HepG2 (cell line): Measurements from ENCODE around the gene TSSK6. TPM values are rescaled to one million over a fixed set of nuclear protein-coding genes. Genes with fewer than 3 reads are reported as not detected.

Experiments
- BRCA1 ChIP-seq: sonication (generic); formaldehyde crosslinking; IDR thresholded peaks from 2 replicates; pipeline ENCODE4 v1.4.0; 2020; ENCODE audit warnings: missing genetic modification reagents
- ELF1 ChIP-seq: sonication (generic); formaldehyde crosslinking; IDR thresholded peaks from 2 replicates; pipeline ENCODE4 v1.4.0; 2020; ENCODE audit warnings: missing genetic modification reagents
- FLYWCH1 ChIP-seq: sonication (generic); formaldehyde crosslinking; IDR thresholded peaks from 2 replicates; pipeline ENCODE4 v1.8.1; 2023; ENCODE audit warnings: mild to moderate bottlenecking, missing genetic modification reagents
- FOXA1 ChIP-seq, 2 experiments: fragments of 450-650 bp in 1 of 2; sonication (generic) in 1 of 2; formaldehyde crosslinking in 1 of 2; IDR thresholded peaks; 2 replicates each; pipeline versions ENCODE4 v1.4.0 to v1.6.1; 2016 to 2020; ENCODE audit warnings: missing genetic modification reagents in 1 of 2
- GABPA ChIP-seq, 2 experiments: IDR thresholded peaks; 2 replicates each; pipeline ENCODE4 v1.6.1; 2011 to 2016; ENCODE audit warnings: low read depth in 2 of 2, low read length in 1 of 2, missing biosample characterization in 1 of 2, missing genetic modification characterization in 1 of 2
- GABPB1 ChIP-seq: IDR thresholded peaks from 2 replicates; pipeline ENCODE4 v1.6.1; 2016; ENCODE audit warnings: mild to moderate bottlenecking, missing genetic modification reagents, moderate library complexity, missing compliant biosample characterization
- GATAD2A ChIP-seq: IDR thresholded peaks from 2 replicates; pipeline ENCODE4 v1.6.1; 2016
- HDAC6 ChIP-seq: fragments of 200-600 bp; sonication (generic); IDR thresholded peaks from 2 replicates; pipeline ENCODE4 v1.7.0; 2017; ENCODE audit warnings: mild to moderate bottlenecking, antibody characterized with exemption, low read length, low read depth
- MAFF ChIP-seq: IDR thresholded peaks from 2 replicates; pipeline ENCODE4 v1.6.1; 2011; ENCODE audit warnings: low read depth, low read length, improper control_type of control experiment
- MBNL3 ChIP-seq: fragments of 250-450 bp; sonication (Bioruptor Pico); conservative IDR thresholded peaks from 2 replicates; pipeline ENCODE4 v1.8.0; 2022; ENCODE audit warnings: mild to moderate bottlenecking, inconsistent platforms
- MIER2 ChIP-seq: IDR thresholded peaks from 2 replicates; pipeline ENCODE4 v1.6.1; 2016; ENCODE audit warnings: missing biosample characterization, missing genetic modification reagents
- NBN ChIP-seq: fragments of 450-650 bp; conservative IDR thresholded peaks from 2 replicates; pipeline ENCODE4 v1.6.1; 2017
- NONO ChIP-seq, 2 experiments: fragments of 450-650 bp in 1 of 2; sonication (generic) in 1 of 2; formaldehyde crosslinking in 1 of 2; IDR thresholded peaks in 1 of 2; conservative IDR thresholded peaks in 1 of 2; 2 replicates each; pipeline versions ENCODE4 v1.6.1 to v1.8.0; 2017 to 2022; ENCODE audit warnings: mild to moderate bottlenecking in 1 of 2, missing genetic modification reagents in 1 of 2, moderate library complexity in 1 of 2
- RFX1 ChIP-seq: fragments of 450-650 bp; IDR thresholded peaks from 2 replicates; pipeline ENCODE4 v1.6.1; 2017
- SNAPC5 ChIP-seq: sonication (generic); formaldehyde crosslinking; IDR thresholded peaks from 2 replicates; pipeline ENCODE4 v1.8.1; 2023; ENCODE audit warnings: mild to moderate bottlenecking, missing genetic modification reagents, borderline replicate concordance
- TEAD3 ChIP-seq: optimal IDR thresholded peaks from 2 replicates; pipeline ENCODE3; 2016; ENCODE audit warnings: borderline replicate concordance
- ZBTB38 ChIP-seq: sonication (generic); formaldehyde crosslinking; IDR thresholded peaks from 2 replicates; pipeline ENCODE4 v1.5.1; 2020; ENCODE audit warnings: mild to moderate bottlenecking, missing genetic modification reagents
- ZNF180 ChIP-seq: sonication (generic); formaldehyde crosslinking; IDR thresholded peaks from 2 replicates; pipeline ENCODE4 v1.4.0; 2020; ENCODE audit warnings: low read depth, missing genetic modification reagents, borderline replicate concordance
- ZNF558 ChIP-seq: sonication (generic); formaldehyde crosslinking; IDR thresholded peaks from 2 replicates; pipeline ENCODE4 v1.9.0; 2022; ENCODE audit warnings: mild to moderate bottlenecking, missing genetic modification reagents, borderline replicate concordance
- ZNF646 ChIP-seq: sonication (generic); formaldehyde crosslinking; IDR thresholded peaks from 2 replicates; pipeline ENCODE4 v1.9.0; 2021; ENCODE audit warnings: mild to moderate bottlenecking, missing genetic modification reagents
- ZNF709 ChIP-seq: sonication (generic); formaldehyde crosslinking; IDR thresholded peaks from 2 replicates; pipeline ENCODE4 v1.5.0; 2020; ENCODE audit warnings: mild to moderate bottlenecking, missing genetic modification reagents
- ZNF75D ChIP-seq: sonication (generic); formaldehyde crosslinking; IDR thresholded peaks from 2 replicates; pipeline ENCODE4 v1.8.1; 2023; ENCODE audit warnings: missing genetic modification reagents, mild to moderate bottlenecking, borderline replicate concordance
- ZNF841 ChIP-seq: sonication (generic); formaldehyde crosslinking; IDR thresholded peaks from 2 replicates; pipeline ENCODE4 v1.8.1; 2023; ENCODE audit warnings: missing genetic modification reagents, borderline replicate concordance
- ZSCAN29 ChIP-seq: sonication (generic); formaldehyde crosslinking; conservative IDR thresholded peaks from 2 replicates; pipeline ENCODE4 v1.4.0; 2020; ENCODE audit warnings: mild to moderate bottlenecking, missing genetic modification reagents
- polyA plus RNA-seq, 8 experiments: library from polyadenylated mRNA; depleted of rRNA in 3 of 8; stranded (reverse) in 7 of 8; unstranded in 1 of 8; fragments of >200 nt; fragmentation: Illumina TruSeq in 4 of 8; extraction: Trizol in 4 of 8; gene quantifications; 2 replicates each; pipeline versions ENCODE4 v1.2.1 to v1.2.3, GENCODE V29; 2011 to 2016; ENCODE audit warnings: low read depth in 4 of 8, missing spikeins in 1 of 8, mixed read lengths in 1 of 8; ENCODE audit not compliant: insufficient read depth in 1 of 8
- total RNA-seq, 5 experiments: library from RNA; depleted of rRNA; stranded (reverse); fragments of >200 nt; fragmentation: Illumina TruSeq; extraction: Trizol; gene quantifications; 2 replicates each; pipeline ENCODE4 v1.2.3, GENCODE V29; 2016; ENCODE audit warnings: low read depth in 1 of 5

TSSK6 gene
- total and polyA plus RNA-seq, 2 of the 13 experiments (the other 11 are each of a cell fraction or from before 2014, with no cell fraction given), result 0.71 to 1.2 TPM

GRCh38 chr19:19515642-19516519 is 533 bp upstream of the TSSK6 start, which contains the start of gene NDUFA13 (continued):
- TF ChIP-seq ZBTB38 (CRISPR knock-in tag), result no peak; the same call in 1 of the 2 replicates
- no peak for TF ChIP-seq ZNF75D (CRISPR knock-in tag)
- TF ChIP-seq TEAD3, result peak; percentile 20
- TF ChIP-seq FOXA1 (IDR thresholded peaks at IDR 0.05), result no peak
- no peak for TF ChIP-seq FOXA1 (CRISPR knock-in tag; IDR thresholded peaks at IDR 0.05)
- TF ChIP-seq HDAC6, result no peak
- no peak for TF ChIP-seq ZNF841 (CRISPR knock-in tag)
- TF ChIP-seq ZNF558 (CRISPR knock-in tag), result no peak
- 0 out of 2 replicates have a peak, but pooled peaks have one; percentile 61 for TF ChIP-seq ZNF709 (CRISPR knock-in tag)
- TF ChIP-seq BRCA1 (CRISPR knock-in tag), result no peak; the same call in 1 of the 2 replicates
- no peak for TF ChIP-seq ZNF180 (CRISPR knock-in tag)
- peak; percentile 100 for TF ChIP-seq GABPB1 (CRISPR knock-in tag)
- TF ChIP-seq RFX1, result no peak
- TF ChIP-seq MAFF, result no peak
- no peak for TF ChIP-seq ZSCAN29 (CRISPR knock-in tag)
- TF ChIP-seq NONO (IDR thresholded peaks at IDR 0.05), result no peak
- peak; percentile 88 for TF ChIP-seq NONO (CRISPR knock-in tag; conservative IDR thresholded peaks at IDR 0.05)
- peak; percentile 100 for TF ChIP-seq ELF1
- no peak for TF ChIP-seq MBNL3
- TF ChIP-seq MIER2 (CRISPR knock-in tag), result 0 out of 2 replicates have a peak, but pooled peaks have one; percentile 19
- TF ChIP-seq GABPA (IDR thresholded peaks at IDR 0.05; ENCODE audit: low read depth, low read length), result peak; percentile 97
- peak; percentile 100 for TF ChIP-seq GABPA (CRISPR knock-in tag; IDR thresholded peaks at IDR 0.05; ENCODE audit: low read depth)
- TF ChIP-seq FLYWCH1 (CRISPR knock-in tag), result no peak
- TF ChIP-seq NBN, result no peak
- TF ChIP-seq GATAD2A (CRISPR knock-in tag), result peak; percentile 54; the same call in 1 of the 2 replicates
- TF ChIP-seq ZNF646 (CRISPR knock-in tag), result no peak
- TF ChIP-seq SNAPC5 (CRISPR knock-in tag), result no peak
